Germinal center (tissue), 1 donor: ENCODE data around the gene AKT2.

ENCODE experiments used
- DNase-seq: peaks from one replicate; pipeline ENCODE4 v3.0.0; 2012; ENCODE audit warnings: mixed read lengths, low spot score

AKT2 gene

DNA sequence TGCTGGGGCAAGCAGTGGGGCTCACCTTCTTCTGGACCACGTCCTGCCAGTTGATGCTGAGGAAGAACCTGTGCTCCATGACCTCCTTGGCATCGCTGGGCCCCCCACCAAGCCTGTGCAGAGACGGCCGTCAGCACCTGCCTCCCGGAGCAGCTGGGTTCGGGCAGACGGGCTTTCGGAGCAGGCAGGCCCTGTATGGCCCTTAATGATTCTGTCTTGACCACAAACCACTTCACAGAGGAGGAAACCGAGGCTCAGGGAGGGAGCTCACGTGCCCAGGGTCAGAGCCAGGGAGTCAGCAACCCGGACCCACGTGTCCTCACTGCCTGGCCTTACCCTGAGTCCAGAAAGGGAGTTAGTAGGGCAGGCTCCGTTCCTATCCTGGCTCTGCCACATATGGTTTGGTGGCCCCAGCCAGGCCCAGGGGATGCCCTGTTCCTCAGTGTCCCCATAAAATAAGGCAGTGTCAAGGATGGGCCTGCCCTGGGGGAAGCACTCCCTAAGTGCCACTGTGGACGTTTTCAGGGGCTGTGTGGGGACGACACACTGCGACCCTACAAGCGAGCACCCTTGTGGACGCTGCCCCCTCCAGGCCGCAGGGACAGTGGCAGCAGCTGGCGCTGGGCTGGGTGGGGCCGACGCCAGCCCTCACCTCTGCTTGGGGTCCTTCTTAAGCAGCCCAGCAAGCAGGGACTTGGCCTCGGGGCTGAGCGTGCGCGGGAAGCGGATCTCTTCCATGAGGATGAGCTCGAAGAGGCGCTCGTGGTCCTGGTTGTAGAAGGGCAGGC lies 49.7 kb downstream of the AKT2 start:
- DNase-seq: no peak

GRCh38 chr19:40234429-40235237 lies 50.5 kb downstream of the AKT2 start:
- DNase-seq: no peak

GRCh38 chr19:40233811-40234389 lies 51.2 kb downstream of the AKT2 start:
- DNase-seq: no peak

GRCh38 chr19:40232949-40233810 lies 52.0 kb downstream of the AKT2 start:
- no peak for DNase-seq

- DNase-seq: no peak
Measured at GRCh38 chr19:40232479-40232878, 52.7 kb downstream of the AKT2 start.

GRCh38 chr19:40231544-40232424 lies 53.4 kb downstream of the AKT2 start:
- DNase-seq: no peak

DNA sequence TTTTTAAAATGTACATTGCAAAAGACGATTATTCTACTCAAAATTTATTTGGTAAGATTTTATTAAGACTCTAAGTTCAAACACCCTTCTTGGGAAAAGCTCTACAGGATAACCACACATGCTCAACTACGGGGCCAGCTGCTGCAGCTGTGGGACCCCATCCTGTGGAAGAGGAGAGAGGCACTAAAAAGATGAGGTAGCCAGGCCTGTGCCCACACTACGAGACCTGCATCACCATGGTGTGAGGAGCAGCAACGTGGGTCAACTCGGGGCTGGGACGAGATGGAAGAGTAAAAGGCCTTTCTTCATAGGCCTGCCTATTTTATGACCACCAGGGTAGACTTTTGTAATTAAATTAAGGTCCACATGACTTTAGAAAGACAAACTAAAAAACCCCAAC lies 54.1 kb downstream of the AKT2 start:
- no peak for DNase-seq

- no peak for DNase-seq
Measured at GRCh38 chr19:40229926-40230417, 55.2 kb downstream of the AKT2 start.

GRCh38 chr19:40229484-40229883 lies 55.7 kb downstream of the AKT2 start:
- no peak for DNase-seq

- DNase-seq: no peak
Measured at GRCh38 chr19:40228863-40229262, 56.3 kb downstream of the AKT2 start.

DNA sequence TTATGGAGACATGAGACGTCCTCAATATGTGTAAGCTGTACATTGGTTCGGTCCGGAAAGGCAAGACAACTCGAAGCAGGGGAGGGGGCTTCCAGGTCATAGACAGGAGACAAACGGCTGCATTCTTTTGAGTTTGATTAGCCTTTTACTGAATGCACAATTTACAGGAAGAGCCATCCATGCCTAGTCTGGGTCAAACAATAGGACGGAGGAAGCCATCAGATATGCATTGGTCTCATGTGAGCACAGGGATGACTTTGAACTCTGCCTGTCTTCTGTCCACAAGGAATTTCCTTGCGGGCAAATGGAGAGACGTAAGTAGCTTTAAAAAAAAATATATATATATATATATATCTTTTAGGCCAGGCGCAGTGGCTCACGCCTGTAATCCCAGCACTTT lies 56.8 kb downstream of the AKT2 start:
- DNase-seq: no peak

DNA sequence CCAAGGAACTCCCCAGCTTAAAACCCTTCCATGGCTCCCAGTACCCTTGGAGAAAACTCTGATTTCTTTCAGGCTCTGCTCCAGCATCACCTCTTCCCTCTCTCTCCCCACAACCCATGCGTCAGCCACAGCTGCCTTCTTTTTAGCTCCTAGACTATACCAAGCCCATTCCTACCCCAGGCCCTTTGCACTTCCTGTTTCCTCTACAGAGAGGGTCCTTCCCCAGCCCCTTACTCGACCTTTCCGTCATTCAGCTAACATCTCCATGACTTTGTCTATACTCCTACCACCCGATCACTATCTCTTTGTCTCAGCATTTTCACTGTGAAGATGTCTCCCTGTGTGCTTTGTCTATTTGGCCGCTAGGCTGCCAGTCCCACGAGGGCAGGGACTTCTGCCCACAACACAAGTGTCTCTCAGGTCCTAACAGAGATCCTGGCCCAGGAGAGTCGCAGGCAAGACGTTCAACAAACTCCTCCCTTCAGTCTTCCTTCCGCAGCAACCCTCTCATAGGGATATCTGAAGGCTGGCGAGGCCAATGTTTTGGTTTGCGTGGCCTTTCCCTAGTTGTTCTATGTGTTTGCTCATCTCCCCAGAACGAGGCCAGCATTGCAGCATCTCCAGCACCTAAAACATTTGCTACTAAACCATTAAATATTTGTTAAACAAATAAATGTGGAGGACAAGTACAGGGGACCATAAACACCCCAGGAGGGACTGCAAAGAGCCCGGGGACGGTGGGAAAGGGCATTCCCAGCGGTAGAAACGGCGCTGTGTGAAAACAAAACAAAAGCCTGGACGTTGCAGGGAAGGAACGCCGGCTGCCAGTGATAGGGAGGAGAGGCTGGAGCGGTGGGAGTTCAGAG lies 59.5 kb downstream of the AKT2 start:
- DNase-seq: no peak

DNA sequence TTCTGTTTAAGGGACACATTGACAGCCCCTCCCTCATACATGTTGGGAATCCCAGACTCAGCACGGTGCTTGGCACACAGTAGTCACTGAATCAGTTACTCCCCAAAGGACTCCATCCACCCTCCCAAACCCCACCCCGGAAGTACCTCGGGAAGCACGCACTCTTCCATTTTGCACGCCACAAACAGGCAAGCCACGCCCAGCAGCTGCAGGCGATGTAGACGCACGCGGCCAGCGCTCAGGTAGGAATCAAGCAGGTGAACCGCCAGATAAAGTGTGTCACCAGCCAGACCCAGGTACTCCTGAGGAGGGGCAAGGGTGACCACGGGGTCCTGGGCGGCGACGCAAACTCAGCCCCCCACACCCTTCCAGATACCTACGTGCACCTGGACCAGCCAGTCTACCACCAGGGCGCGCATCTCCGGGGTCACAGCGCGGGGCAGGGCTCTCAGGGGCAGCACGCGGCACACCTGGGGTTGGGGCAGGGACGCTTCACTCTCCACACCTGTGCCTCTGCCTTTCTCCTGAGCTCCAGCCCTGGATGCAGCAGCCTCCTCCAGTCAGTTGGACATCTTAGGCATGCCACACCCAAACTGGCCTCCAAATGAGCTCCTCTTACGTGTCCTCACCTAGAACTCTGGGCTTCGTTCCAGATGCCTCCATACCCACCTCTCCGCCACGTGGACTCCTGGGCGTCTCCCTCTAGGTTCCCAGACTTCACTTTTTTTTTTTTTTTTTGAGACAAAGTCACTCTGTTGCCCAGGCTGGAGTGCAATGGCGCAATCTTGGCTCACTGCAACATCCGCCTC lies 60.6 kb downstream of the AKT2 start:
- no peak for DNase-seq

DNA sequence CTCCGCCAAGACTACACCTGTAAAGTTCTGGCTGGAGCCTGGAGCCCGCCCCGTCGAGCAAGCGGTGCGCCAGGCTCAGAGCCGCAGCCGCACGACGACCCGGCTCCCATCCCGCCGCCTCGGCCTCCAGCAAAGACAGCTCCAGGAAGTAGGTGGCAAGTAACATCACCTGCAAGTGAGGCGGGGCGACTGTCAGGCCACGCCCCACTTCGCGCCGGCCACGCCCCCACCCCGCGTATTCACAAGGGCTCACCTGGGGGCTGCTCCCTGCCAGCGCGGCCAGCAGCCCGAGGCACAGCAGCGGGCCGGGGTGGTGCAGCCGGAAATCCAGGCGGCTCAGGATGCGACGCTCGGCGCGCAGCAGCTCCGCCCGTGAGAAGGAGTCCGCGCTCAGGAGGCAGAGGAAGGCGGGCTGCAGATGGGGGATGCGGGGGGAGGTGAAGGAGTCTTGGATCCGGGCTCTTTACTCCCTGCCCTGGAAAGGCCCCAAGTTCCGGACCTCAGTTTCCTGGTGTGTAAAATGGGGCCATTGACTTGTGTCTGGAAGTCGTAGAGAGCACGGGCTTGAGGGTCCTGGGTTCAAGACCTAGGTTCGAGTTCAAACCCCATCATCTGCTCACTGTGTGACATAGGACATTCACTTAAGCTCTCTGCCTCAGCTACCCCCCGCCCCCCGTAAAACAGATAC lies 61.9 kb downstream of the AKT2 start:
- no peak for DNase-seq

DNA sequence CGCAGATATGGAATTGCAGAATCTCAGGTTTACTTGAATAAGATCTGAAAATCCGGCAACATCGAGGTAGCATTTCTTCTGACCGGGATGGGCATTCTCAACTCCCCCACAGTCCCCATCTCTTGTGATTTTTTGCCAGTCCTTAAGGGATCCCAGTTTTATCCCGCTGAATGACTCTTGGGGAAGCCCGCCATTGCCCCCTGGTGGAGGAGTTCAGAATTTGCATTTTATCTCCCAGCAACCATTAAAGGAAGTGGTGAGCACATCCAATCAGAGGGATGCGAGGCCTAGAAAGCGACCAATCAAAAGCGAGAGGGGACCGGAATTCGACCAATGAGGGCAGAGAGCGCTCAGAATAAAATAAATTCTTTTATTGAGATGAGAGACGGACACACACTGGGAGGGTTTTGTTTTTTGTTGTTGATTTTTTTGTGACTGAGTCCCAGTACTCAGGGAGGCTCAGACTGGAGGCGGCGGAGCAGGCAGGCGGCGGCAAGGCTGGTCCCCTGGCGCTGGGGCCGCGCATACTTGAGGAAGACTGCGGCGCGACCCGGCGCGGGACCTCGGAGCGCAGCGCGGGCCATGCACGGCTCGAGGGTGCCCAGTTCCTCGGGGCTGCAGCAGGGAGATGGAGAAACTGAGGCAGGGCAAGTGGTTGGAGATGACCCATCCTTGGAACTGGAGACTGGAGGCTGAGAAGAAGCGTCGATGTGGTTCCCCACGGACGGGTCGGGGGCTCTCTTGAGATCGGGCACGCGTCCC lies 63.1 kb downstream of the AKT2 start:
- peak; percentile 95 for DNase-seq

- DNase-seq: no peak
Measured at GRCh38 chr19:40220674-40221073, 64.5 kb downstream of the AKT2 start.

DNA sequence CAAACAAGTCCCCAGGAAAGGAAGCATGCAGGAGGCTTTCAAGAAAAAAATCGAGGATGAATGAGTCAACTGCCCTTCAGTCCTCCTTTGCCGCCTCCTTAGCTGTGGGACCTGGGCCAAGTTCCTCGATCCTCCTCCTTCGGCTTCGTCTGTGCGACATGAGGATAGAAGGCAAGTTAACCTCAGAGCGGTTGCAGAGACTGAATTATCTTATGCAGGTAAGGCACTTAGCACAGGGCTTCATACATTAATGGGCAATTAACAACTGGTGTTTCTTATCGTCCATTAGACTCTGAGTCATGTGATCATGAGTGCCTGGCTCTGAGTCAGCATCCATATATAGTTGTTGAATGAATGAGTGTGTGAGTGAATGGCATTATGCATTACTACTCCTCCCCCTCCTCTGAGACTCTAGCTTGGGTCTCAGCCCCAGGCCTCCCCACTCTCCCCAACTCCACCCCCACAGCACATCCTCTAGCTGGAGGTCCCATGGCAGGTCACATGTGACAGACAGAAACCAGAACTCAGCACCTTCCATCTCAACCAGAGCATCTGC lies 65.3 kb downstream of the AKT2 start:
- no peak for DNase-seq
